NOMO-1 (cell line): Measurements from ENCODE around the gene SV2B.
A peak's percentile ranks its signal among the peaks of the same experiment; 100 is the strongest.
"Not testable (repeated sequence)": the region's sequence is repeated elsewhere in the genome, so short reads cannot be mapped to it uniquely, and the experiment has no call there.

Experiments
- DNase-seq, 2 experiments: peaks; one replicate each; lab custom pipeline; 2025; ENCODE audit not compliant: unreplicated experiment in 2 of 2; lab: John Stamatoyannopoulos, UW

The SV2B gene

GRCh38 chr15:91099995-91100813 is at the start of gene SV2B:
Gene SV2B, plus strand, starts transcription at chr15:91100257. Its CDS starts 126,007 bp downstream, at chr15:91226264.
- peak; percentile 4 to 12 for DNase-seq

GRCh38 chr15:91051248-91051647 is 48.8 kb upstream of the SV2B start:
- DNase-seq: no peak

GRCh38 chr15:91054816-91055215 is 45.2 kb upstream of the SV2B start:
- no peak for DNase-seq

DNA sequence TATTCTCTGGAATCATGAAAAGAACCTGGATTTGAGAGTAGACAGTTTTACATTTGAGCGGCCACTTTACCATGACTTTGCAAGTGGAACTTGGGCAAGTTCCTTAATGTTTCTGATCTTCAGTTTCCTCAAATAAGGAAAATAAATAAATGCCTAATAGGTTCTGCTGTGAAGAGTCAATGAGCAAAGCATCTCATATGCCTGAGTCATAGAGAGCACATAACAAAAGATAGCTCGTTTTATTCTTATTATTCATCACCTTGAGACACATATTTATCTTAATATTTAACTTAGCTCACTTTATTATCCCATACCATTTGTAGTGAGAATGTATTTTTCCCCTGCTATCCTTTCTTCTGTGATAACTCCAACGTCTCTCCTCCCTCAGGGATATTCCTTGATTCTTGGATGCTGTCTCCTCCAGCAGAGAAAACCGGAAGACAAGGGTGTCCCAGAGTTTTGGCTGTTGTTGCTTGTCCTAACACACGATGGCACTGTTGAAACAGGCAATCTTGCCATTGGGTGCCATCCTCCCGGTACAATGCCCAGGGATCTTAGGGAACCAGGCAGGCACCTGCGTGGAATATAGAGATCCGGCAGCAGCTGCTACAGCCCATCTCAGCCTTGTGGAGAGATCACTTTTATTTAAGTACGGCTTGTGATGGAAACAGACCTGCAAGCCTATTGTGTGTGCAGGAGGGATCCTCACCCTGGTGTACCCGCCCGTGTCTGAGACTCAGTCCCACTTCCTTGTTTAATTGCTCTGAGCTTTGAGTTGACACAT is 44.3 kb upstream of the SV2B start:
- DNase-seq: peak in 1 of 2 experiments; percentile 44

- no peak for DNase-seq
Observed at GRCh38 chr15:91061230-91061629, 38.8 kb upstream of the SV2B start.

DNA sequence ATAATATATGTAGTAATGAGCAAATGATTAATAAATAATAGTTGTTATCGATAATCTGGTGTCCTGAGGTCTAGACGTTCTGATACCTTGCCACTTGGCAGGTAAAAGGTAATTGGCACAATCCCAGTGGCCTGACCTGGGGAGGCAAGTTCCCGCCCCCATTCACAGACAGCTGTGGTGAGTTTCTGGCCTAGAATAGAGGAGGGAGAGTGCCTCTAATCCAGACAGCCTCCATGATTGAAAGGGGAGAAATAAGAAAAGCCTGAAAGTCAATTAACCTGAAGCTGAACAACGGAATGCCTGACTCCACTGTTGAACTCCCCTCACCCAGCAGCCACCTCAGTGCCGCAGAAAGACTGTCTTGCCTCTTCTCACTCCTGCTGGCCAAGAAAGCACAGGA is 38.1 kb upstream of the SV2B start:
- no peak for DNase-seq

GRCh38 chr15:91065505-91065904 is 34.6 kb upstream of the SV2B start:
- DNase-seq: no peak

- DNase-seq: no peak
Observed at GRCh38 chr15:91067036-91067435, 33.0 kb upstream of the SV2B start.

GRCh38 chr15:91068436-91068835 is 31.6 kb upstream of the SV2B start:
- no peak for DNase-seq

DNA sequence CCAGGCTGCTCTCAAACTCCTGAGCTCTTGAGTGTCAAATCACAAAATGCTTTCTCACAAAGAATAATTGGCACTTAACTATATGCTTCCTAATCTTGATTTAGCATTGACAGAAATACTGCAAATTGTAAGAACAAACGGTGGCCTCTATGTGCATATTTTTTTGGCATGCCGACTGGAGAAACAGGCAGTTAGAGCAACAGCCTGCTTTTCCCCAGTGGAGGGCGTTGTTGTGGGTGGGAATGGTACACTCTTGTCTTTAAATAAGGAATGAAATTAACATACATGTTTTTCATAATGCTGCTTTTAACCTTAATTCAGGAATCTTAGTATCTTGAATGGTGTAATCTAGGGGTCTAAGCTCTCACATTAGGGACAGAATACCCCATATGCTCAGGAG is 31.1 kb upstream of the SV2B start:
- no peak for DNase-seq

- DNase-seq: no peak
Observed at GRCh38 chr15:91070872-91071271, 29.2 kb upstream of the SV2B start.

- DNase-seq: peak in 1 of 2 experiments; percentile 2
Observed at GRCh38 chr15:91072161-91072560, 27.9 kb upstream of the SV2B start.

DNA sequence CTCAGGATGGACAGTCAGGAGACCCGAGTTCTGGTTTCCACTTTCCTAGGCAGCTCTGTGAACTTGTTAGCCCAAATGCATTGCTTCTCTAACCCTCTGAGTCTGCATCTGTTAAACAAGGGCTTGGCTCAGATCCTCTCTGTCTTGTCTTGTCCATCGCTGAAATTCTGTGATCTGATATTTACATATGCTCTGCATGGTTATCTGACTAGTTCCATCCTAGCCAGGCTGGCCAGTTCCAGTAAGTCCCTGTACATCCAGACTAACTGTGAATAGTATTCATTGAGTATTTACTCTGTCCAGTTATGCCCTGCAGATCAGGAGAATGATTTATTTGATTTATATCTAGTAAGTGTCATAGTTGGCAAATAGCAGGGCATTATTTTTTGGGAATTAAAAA is 27.0 kb upstream of the SV2B start:
- no peak for DNase-seq

DNA sequence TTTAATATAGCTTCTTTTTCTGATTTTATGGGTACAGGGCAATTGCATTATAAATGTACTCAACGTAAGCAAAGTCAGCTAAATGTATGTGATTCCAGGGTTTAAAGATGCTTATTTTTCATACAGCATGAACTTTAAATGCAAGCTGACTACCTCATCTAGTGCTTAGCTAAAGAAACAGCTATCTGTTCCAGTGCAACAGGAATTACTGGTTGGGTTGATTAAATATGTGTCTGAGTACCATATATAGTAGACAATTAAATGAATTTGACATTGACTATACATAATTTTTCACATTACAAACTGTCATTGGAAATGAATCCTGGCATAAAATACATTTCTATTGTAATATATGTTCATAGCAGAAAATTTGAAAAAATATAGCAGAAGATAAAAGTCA is 26.3 kb upstream of the SV2B start:
- no peak for DNase-seq

GRCh38 chr15:91075739-91076138 is 24.3 kb upstream of the SV2B start:
- no peak for DNase-seq

- no peak for DNase-seq
Observed at GRCh38 chr15:91077029-91077428, 23.0 kb upstream of the SV2B start.

- not testable (repeated sequence) for DNase-seq
Observed at GRCh38 chr15:91093866-91094265, 6.2 kb upstream of the SV2B start.

GRCh38 chr15:91098451-91098850 is 1.6 kb upstream of the SV2B start:
- DNase-seq: no peak

DNA sequence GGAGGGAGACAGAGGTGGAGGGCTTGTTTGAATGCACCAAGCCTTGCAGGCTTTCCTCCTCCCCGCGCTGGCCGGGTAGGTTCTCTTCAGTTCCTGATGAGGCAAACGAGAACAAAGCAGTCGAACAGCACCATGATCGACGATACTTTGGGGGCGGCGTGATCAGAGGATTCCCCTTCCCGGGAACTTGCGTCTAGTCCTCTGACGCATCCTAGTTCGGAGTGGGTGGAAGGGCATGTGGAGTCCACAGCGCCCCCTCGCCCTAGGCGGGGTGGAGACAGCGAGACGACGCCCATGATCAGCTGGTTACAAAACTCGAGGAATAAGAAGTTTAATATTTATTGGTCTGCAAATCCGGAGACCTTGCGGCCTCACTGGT is 452 bp upstream of the SV2B start:
- DNase-seq: peak in 1 of 2 experiments; percentile 6

DNA sequence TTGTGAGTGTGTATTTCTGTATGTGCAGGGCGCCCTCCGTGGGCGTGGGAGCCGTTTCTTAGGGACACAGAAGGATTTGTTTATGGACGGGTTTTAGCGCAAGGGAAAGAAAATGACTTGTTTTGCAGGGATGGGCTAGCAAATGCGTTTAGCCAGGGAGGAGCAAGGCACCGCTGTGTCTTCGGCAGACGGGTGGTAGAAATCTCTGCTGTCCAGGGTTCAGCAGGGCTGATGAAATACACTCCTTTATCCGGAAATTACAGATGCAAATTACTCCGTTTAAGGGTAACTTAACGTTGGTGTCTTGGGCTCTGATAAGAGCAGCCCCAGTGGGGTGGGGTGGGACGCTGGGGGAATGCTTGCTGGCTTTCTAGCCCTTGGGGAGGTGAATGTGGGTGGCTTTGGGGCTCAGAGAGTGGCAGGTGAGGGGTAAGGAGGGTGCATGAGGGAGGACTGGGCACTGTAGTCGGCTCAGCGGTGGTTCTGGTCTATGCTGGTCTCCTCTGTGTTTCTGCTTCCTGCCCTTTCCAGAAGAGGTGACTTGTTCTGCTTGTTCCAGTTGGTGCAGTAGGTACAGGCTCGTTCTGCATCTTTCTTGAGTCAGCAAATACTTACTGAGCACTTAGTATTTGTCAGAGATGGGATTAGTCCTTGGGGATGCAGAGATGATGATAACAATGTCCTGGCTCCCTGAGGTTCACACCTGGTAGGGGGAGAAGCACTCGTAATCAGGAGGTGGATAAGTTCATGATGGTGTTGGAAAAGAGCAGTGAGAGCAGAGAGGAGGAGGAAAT is 954 bp downstream of the SV2B start:
- no peak for DNase-seq

DNA sequence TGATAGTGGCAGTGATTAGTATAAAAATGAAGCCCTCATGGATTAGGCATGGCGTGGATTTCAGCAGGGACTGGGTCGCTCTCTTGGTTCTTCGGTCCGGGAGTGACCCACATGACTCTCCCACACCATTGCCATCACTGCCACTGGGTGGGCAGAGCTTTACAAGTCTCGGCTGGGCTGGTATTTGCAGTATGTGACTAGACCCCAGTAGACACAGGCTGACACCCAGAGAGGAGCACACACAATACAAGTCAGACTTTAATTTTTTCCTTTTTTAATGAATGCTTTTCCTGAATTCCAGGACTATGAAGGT is 1.5 kb downstream of the SV2B start:
- DNase-seq: no peak
